ENCODE data around the gene OR2A42. TPM values are rescaled to one million over a fixed set of nuclear protein-coding genes. Genes with fewer than 3 reads are reported as not detected.
"Not testable (repeated sequence)": the region's sequence is repeated elsewhere in the genome, so short reads cannot be mapped to it uniquely, and the experiment has no call there.

The OR2A42 gene
- total RNA-seq, 1 donor from 2014 or later: not detected

DNA sequence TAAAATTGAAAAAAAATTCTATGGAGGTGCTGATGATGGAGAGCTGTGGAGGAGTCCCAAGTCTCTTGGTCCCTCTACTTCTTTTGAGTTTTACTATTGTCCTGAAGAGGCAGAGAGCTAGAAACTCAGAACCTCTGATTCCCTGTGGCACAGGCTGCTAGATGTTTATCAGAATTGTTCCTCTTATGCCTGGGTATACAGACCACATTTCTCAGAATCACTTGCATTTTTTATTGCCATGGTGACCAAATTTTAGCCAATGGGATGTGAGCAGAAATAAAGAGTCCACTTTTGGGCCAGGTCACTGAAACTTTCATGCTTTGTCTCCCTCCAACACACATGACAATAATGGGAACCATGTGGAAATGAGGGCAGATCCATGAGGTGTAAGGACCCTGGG lies 15.7 kb downstream of the OR2A42 start:
- not testable (repeated sequence) for H3K4me3 ChIP-seq (ENCODE audit: insufficient read depth, low read depth, low read length); H3K36me3 Mint-ChIP-seq (ENCODE audit: low read depth, unreplicated experiment); H3K27me3 Mint-ChIP-seq (ENCODE audit: low read depth, unreplicated experiment); H4K20me1 ChIP-seq (ENCODE audit: insufficient read depth, low read length); H2AFZ ChIP-seq (ENCODE audit: low read depth, low read length); H3K4me1 ChIP-seq (ENCODE audit: insufficient read depth, low read length); H3K4me2 ChIP-seq (ENCODE audit: low read length); H3K27ac ChIP-seq (ENCODE audit: low read depth, low read length); H3K9me3 Mint-ChIP-seq (ENCODE audit: unreplicated experiment); H3K9me3 ChIP-seq (ENCODE audit: insufficient read depth, low read depth, low read length); H3K36me3 ChIP-seq (ENCODE audit: insufficient read depth, low read length); H3K4me3 Mint-ChIP-seq (ENCODE audit: unreplicated experiment); H3K27me3 ChIP-seq (ENCODE audit: insufficient read depth, low read length); H3K79me2 ChIP-seq (ENCODE audit: insufficient read depth, low read length); H3K27ac Mint-ChIP-seq (ENCODE audit: unreplicated experiment); DNase-seq (ENCODE audit: low read depth); FAIRE-seq; H3K4me1 Mint-ChIP-seq (ENCODE audit: low read depth, unreplicated experiment); H3K9ac ChIP-seq (ENCODE audit: low read length)

DNA sequence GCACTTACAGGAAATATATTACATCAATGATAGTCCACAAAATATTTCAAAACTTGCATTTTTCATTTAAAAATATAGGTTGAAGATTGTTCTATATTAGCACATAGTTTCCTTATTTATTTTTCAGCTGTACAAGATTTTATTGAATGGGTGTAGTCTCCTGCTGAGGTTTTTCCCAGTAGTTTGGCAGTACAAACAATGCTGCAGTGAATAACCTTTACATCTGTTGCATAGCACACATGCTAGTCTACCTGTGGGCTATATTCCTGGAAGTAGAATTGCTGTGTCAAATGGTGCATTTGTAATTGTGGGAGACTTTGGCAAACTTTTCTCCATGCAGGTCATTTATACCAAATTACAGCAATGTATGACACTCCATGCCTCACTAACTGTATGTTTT lies 18.9 kb downstream of the OR2A42 start:
- H3K36me3 Mint-ChIP-seq (ENCODE audit: low read depth, unreplicated experiment); H3K79me2 ChIP-seq (ENCODE audit: insufficient read depth, low read length); H3K4me3 Mint-ChIP-seq (ENCODE audit: unreplicated experiment); DNase-seq (ENCODE audit: low read depth); H3K4me1 Mint-ChIP-seq (ENCODE audit: low read depth, unreplicated experiment); H2AFZ ChIP-seq (ENCODE audit: low read depth, low read length); H3K4me3 ChIP-seq (ENCODE audit: insufficient read depth, low read depth, low read length); H3K4me1 ChIP-seq (ENCODE audit: insufficient read depth, low read length); H3K4me2 ChIP-seq (ENCODE audit: low read length); H3K27me3 ChIP-seq (ENCODE audit: insufficient read depth, low read length); FAIRE-seq; H3K27ac ChIP-seq (ENCODE audit: low read depth, low read length); H3K9me3 Mint-ChIP-seq (ENCODE audit: unreplicated experiment); H3K9ac ChIP-seq (ENCODE audit: low read length); H3K27ac Mint-ChIP-seq (ENCODE audit: unreplicated experiment); H3K36me3 ChIP-seq (ENCODE audit: insufficient read depth, low read length); H4K20me1 ChIP-seq (ENCODE audit: insufficient read depth, low read length); H3K27me3 Mint-ChIP-seq (ENCODE audit: low read depth, unreplicated experiment); H3K9me3 ChIP-seq (ENCODE audit: insufficient read depth, low read depth, low read length): not testable (repeated sequence)

DNA sequence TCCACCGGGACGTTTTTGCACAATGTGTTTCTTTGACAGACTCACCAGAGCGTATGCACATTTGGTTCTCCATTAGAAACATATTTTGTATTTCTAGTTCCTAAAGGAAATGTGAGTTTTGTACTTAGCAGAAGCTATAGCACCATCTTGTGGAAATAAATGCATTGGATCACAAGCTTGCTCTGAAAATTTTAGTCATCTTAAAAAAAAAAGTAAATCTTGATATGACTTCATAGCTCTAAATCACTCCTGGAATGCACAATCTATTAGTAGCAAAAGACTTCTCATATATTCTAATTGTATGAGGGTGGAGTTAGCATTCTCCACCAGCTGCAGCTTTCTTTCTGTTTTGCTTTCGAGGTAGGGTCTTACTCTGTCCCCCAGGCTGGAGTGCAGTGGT lies 20.3 kb downstream of the OR2A42 start:
- H3K4me3 ChIP-seq (ENCODE audit: insufficient read depth, low read depth, low read length); H4K20me1 ChIP-seq (ENCODE audit: insufficient read depth, low read length); H3K27me3 Mint-ChIP-seq (ENCODE audit: low read depth, unreplicated experiment); H3K27ac Mint-ChIP-seq (ENCODE audit: unreplicated experiment); H3K36me3 Mint-ChIP-seq (ENCODE audit: low read depth, unreplicated experiment); H3K9ac ChIP-seq (ENCODE audit: low read length); H3K4me2 ChIP-seq (ENCODE audit: low read length); H3K9me3 Mint-ChIP-seq (ENCODE audit: unreplicated experiment); H3K27me3 ChIP-seq (ENCODE audit: insufficient read depth, low read length); H3K27ac ChIP-seq (ENCODE audit: low read depth, low read length); H3K79me2 ChIP-seq (ENCODE audit: insufficient read depth, low read length); H3K4me3 Mint-ChIP-seq (ENCODE audit: unreplicated experiment); H3K36me3 ChIP-seq (ENCODE audit: insufficient read depth, low read length); H2AFZ ChIP-seq (ENCODE audit: low read depth, low read length); H3K4me1 Mint-ChIP-seq (ENCODE audit: low read depth, unreplicated experiment); DNase-seq (ENCODE audit: low read depth); H3K4me1 ChIP-seq (ENCODE audit: insufficient read depth, low read length); H3K9me3 ChIP-seq (ENCODE audit: insufficient read depth, low read depth, low read length): not testable (repeated sequence)
- peak; percentile 69 for FAIRE-seq

DNA sequence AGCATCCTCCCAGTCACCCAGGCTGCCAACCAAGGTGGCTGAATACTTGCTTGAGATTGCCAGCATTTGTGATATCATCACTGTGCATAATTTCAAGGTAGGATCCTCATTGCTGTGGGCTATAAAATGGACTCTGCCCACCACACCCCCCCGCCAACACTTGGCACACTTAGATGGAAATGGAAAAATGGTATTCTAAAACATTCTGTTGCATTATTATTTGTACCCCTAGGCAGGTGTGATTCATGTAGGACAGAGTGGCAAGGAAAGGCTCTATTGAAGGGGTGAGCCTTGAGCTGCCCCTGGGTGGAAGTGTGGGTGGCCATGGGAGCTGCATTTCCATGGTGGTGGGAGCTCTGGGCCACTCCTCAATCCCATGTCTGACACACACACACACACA lies 20.8 kb downstream of the OR2A42 start:
- H3K36me3 Mint-ChIP-seq (ENCODE audit: low read depth, unreplicated experiment); H3K27me3 ChIP-seq (ENCODE audit: insufficient read depth, low read length); H2AFZ ChIP-seq (ENCODE audit: low read depth, low read length); H3K4me3 ChIP-seq (ENCODE audit: insufficient read depth, low read depth, low read length); H3K9me3 ChIP-seq (ENCODE audit: insufficient read depth, low read depth, low read length); H3K4me3 Mint-ChIP-seq (ENCODE audit: unreplicated experiment); H3K36me3 ChIP-seq (ENCODE audit: insufficient read depth, low read length); H3K27ac ChIP-seq (ENCODE audit: low read depth, low read length); H3K9me3 Mint-ChIP-seq (ENCODE audit: unreplicated experiment); FAIRE-seq; H3K4me2 ChIP-seq (ENCODE audit: low read length); H3K27me3 Mint-ChIP-seq (ENCODE audit: low read depth, unreplicated experiment); H4K20me1 ChIP-seq (ENCODE audit: insufficient read depth, low read length); H3K4me1 Mint-ChIP-seq (ENCODE audit: low read depth, unreplicated experiment); H3K79me2 ChIP-seq (ENCODE audit: insufficient read depth, low read length); DNase-seq (ENCODE audit: low read depth); H3K9ac ChIP-seq (ENCODE audit: low read length); H3K27ac Mint-ChIP-seq (ENCODE audit: unreplicated experiment); H3K4me1 ChIP-seq (ENCODE audit: insufficient read depth, low read length): not testable (repeated sequence)

DNA sequence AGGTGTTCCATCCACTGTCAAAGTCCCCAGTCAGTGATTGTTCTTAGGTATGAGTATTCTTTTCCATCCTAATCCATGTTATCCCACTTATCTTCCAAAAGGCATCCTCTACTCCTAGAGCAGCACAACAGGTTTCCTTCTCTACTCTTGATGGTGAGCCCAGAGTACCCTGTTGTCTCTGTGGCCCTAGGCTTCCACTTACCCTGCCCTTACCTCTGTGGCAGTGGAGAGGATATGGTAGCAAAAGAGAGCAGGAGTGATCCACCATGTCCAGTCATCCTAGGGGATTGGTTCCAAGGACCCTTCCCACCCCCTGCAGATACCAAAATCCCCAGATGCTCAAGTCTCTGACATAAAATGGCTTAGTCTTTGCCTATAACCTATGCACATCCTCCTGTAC lies 22.2 kb downstream of the OR2A42 start:
- not testable (repeated sequence) for H3K4me3 ChIP-seq (ENCODE audit: insufficient read depth, low read depth, low read length); H3K27ac ChIP-seq (ENCODE audit: low read depth, low read length); H3K4me3 Mint-ChIP-seq (ENCODE audit: unreplicated experiment); H3K79me2 ChIP-seq (ENCODE audit: insufficient read depth, low read length); H3K9me3 ChIP-seq (ENCODE audit: insufficient read depth, low read depth, low read length); H2AFZ ChIP-seq (ENCODE audit: low read depth, low read length); H4K20me1 ChIP-seq (ENCODE audit: insufficient read depth, low read length); FAIRE-seq; H3K4me2 ChIP-seq (ENCODE audit: low read length); H3K4me1 Mint-ChIP-seq (ENCODE audit: low read depth, unreplicated experiment); H3K27me3 Mint-ChIP-seq (ENCODE audit: low read depth, unreplicated experiment); H3K9ac ChIP-seq (ENCODE audit: low read length); H3K27ac Mint-ChIP-seq (ENCODE audit: unreplicated experiment); H3K27me3 ChIP-seq (ENCODE audit: insufficient read depth, low read length); H3K36me3 ChIP-seq (ENCODE audit: insufficient read depth, low read length); H3K9me3 Mint-ChIP-seq (ENCODE audit: unreplicated experiment); H3K4me1 ChIP-seq (ENCODE audit: insufficient read depth, low read length); DNase-seq (ENCODE audit: low read depth); H3K36me3 Mint-ChIP-seq (ENCODE audit: low read depth, unreplicated experiment)

DNA sequence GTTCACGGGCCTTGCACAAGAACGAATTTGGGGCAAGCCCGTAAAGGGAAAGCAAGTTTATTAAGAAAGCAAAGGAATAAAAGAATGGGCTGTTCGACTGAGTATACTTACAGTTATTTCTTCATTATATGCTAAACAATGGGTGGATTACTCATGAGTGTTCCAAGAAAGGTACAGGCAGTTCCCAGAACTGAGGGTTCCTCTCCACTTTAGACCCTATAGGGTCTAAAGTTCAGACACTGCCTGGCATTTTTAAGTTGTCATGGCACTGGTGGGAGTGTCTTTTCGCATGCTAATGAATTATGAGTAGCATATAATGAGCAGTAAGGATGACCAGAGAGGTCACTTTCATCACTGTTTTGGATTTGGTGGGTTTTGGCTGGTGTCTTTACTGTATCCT lies 34.1 kb downstream of the OR2A42 start:
- not testable (repeated sequence) for H3K4me3 Mint-ChIP-seq (ENCODE audit: unreplicated experiment); H3K9me3 Mint-ChIP-seq (ENCODE audit: unreplicated experiment); H3K27me3 ChIP-seq (ENCODE audit: insufficient read depth, low read length); FAIRE-seq; H3K27me3 Mint-ChIP-seq (ENCODE audit: low read depth, unreplicated experiment); H3K79me2 ChIP-seq (ENCODE audit: insufficient read depth, low read length); H3K4me1 ChIP-seq (ENCODE audit: insufficient read depth, low read length); H2AFZ ChIP-seq (ENCODE audit: low read depth, low read length); H3K36me3 Mint-ChIP-seq (ENCODE audit: low read depth, unreplicated experiment); H3K9me3 ChIP-seq (ENCODE audit: insufficient read depth, low read depth, low read length); H3K27ac ChIP-seq (ENCODE audit: low read depth, low read length); H3K27ac Mint-ChIP-seq (ENCODE audit: unreplicated experiment); H3K4me1 Mint-ChIP-seq (ENCODE audit: low read depth, unreplicated experiment); H4K20me1 ChIP-seq (ENCODE audit: insufficient read depth, low read length); H3K4me3 ChIP-seq (ENCODE audit: insufficient read depth, low read depth, low read length); H3K4me2 ChIP-seq (ENCODE audit: low read length); H3K36me3 ChIP-seq (ENCODE audit: insufficient read depth, low read length); H3K9ac ChIP-seq (ENCODE audit: low read length); DNase-seq (ENCODE audit: low read depth)

Data from astrocyte (in vitro differentiated cells and primary cell).